ENCODE results near the gene TSC22D4. TPM values are rescaled to one million over a fixed set of nuclear protein-coding genes. Genes with fewer than 3 reads are reported as not detected.

The TSC22D4 gene
- total and polyA plus RNA-seq, 9 of the 15 experiments (the other 6 are each of a cell fraction or from before 2014, with no cell fraction given) = 0.37 to 107 (median 28.7) TPM

- peak; percentile 13 for TF ChIP-seq MXD1 (CRISPR knock-in tag; IDR thresholded peaks at IDR 0.05; ENCODE audit: borderline replicate concordance, poor library complexity, severe bottlenecking)
- TF ChIP-seq ZFX (CRISPR knock-in tag; IDR thresholded peaks at IDR 0.05) = peak; percentile 78
- no peak for TF ChIP-seq GMEB1 (CRISPR knock-in tag; IDR thresholded peaks at IDR 0.05)
- no peak for TF ChIP-seq CREBBP (IDR thresholded peaks at IDR 0.05; ENCODE audit: low read depth, low read length)
- TF ChIP-seq RERE (CRISPR knock-in tag; IDR thresholded peaks at IDR 0.05; ENCODE audit: borderline replicate concordance) = peak; percentile 6; the same call in 1 of the 2 replicates
- 0 out of 2 replicates have a peak, but pooled peaks have one; percentile 18 for TF ChIP-seq CC2D1A (IDR thresholded peaks at IDR 0.05)
- TF ChIP-seq NFIX (CRISPR knock-in tag; IDR thresholded peaks at IDR 0.05; ENCODE audit: low read depth) = no peak
- TF ChIP-seq MNT (conservative IDR thresholded peaks at IDR 0.05) = peak; percentile 62 to 69
- TF ChIP-seq TFAP4 (CRISPR knock-in tag; IDR thresholded peaks at IDR 0.05; ENCODE audit: borderline replicate concordance) = peak; percentile 78
- peak; percentile 9; the same call in 1 of the 2 replicates for TF ChIP-seq ARID1B (IDR thresholded peaks at IDR 0.05)
- TF ChIP-seq ZNF282 (CRISPR knock-in tag; IDR thresholded peaks at IDR 0.05) = no peak
- peak; percentile 69; the same call in 1 of the 2 replicates for TF ChIP-seq EP400 (IDR thresholded peaks at IDR 0.05)
- TF ChIP-seq NR1H2 (CRISPR knock-in tag; IDR thresholded peaks at IDR 0.05) = 0 out of 2 replicates have a peak, but pooled peaks have one; percentile 36
- peak; percentile 87; the same call in 1 of the 2 replicates for TF ChIP-seq SRSF3 (IDR thresholded peaks at IDR 0.05; ENCODE audit: insufficient read depth, low read length)
- TF ChIP-seq POLR2H (tag; IDR thresholded peaks at IDR 0.05; ENCODE audit: low read depth) = no peak
Observed at GRCh38 chr7:100435401-100436304, 43.4 kb downstream of the TSC22D4 start (continued).

Measured in K562 (cell line).